A549 (cell line): ENCODE measurements around the gene PSMB5. TPM values are rescaled to one million over a fixed set of nuclear protein-coding genes. Genes with fewer than 3 reads are reported as not detected.

Source experiments
- ATAC-seq, 2 experiments: fragments of 200-7000 bp in 1 of 2; fragments of >200 bp in 1 of 2; cut with Nextera tagmentation in 1 of 2; cut with Tn5 transposase in 1 of 2; 3 replicates each; pipeline versions ENCODE4 v1.8.0 to v1.9.1; 2018 to 2020; ENCODE audit warnings: mild to moderate bottlenecking in 1 of 2, moderate library complexity in 1 of 2
- CTCF ChIA-PET: fragments of 300-600 bp; sonication (Branson Sonifier 250); formaldehyde crosslinking; extraction: SDS; loops from one replicate; lab custom pipeline; 2021; ENCODE audit warnings: antibody characterized with exemption, inconsistent platforms; lab: Yijun Ruan, JAX
- POLR2A ChIA-PET: fragments of 350-600 bp; formaldehyde crosslinking; extraction: SDS; loops from one replicate; lab custom pipeline; 2021; ENCODE audit warnings: antibody characterized with exemption, inconsistent platforms; lab: Yijun Ruan, JAX
- DNase-seq, 2 experiments: peaks; one replicate each; pipeline versions ENCODE4 v3.0.0 to v3.0.0-alpha.2; 2011 to 2016; ENCODE audit warnings: low read depth in 1 of 2, low spot score in 1 of 2
- FAIRE-seq: peaks from 2 replicates; lab custom pipeline; 2011; peaks lifted over from hg19 to GRCh38; lab: Jason Lieb, UNC
- H3K27ac ChIP-seq, 2 experiments: fragments of >200 bp; sonication (Bioruptor Twin); formaldehyde crosslinking; 3 replicates each; pipeline ENCODE4 v1.5.1; 2016 to 2017
- H3K4me1 ChIP-seq: fragments of >200 bp; sonication (Bioruptor Twin); formaldehyde crosslinking; 3 replicates; pipeline ENCODE4 v1.6.1; 2016
- H3K4me2 ChIP-seq: fragments of >200 bp; sonication (Bioruptor Twin); formaldehyde crosslinking; 3 replicates; pipeline ENCODE4 v1.6.1; 2016
- H3K4me3 ChIP-seq: fragments of >200 bp; sonication (Bioruptor Twin); formaldehyde crosslinking; 3 replicates; pipeline ENCODE4 v1.5.1; 2016
- H3K9me3 ChIP-seq: fragments of >200 bp; sonication (Bioruptor Twin); formaldehyde crosslinking; 3 replicates; pipeline ENCODE4 v1.6.1; 2016
- BCL3 ChIP-seq: fragments of >200 bp; sonication (Bioruptor Twin); formaldehyde crosslinking; IDR thresholded peaks from 3 replicates; pipeline ENCODE4 v1.6.1; 2016
- CBX8 ChIP-seq: fragments of 200-600 bp; sonication (generic); IDR thresholded peaks from 2 replicates; pipeline ENCODE4 v1.6.1; 2016
- CHD4 ChIP-seq: fragments of 200-600 bp; sonication (generic); IDR thresholded peaks from 2 replicates; pipeline ENCODE4 v1.6.1; 2016; ENCODE audit warnings: antibody characterized with exemption, mild to moderate bottlenecking, borderline replicate concordance
- EP300 ChIP-seq, 2 experiments: fragments of >200 bp; sonication (Bioruptor Twin); formaldehyde crosslinking; IDR thresholded peaks; 2 replicates in 1 of 2; 3 replicates in 1 of 2; pipeline ENCODE4 v1.6.1; 2016 to 2017
- ESRRA ChIP-seq: fragments of 150-350 bp; IDR thresholded peaks from 2 replicates; pipeline ENCODE4 v1.6.1; 2014; ENCODE audit warnings: mild to moderate bottlenecking, low read length, borderline replicate concordance
- FOSB ChIP-seq: fragments of 250-450 bp; sonication (Bioruptor Pico); IDR thresholded peaks from 2 replicates; pipeline ENCODE4 v1.5.0; 2020; ENCODE audit warnings: mild to moderate bottlenecking, moderate library complexity
- FOSL2 ChIP-seq, 2 experiments: fragments of 450-650 bp in 1 of 2; fragments of >200 bp in 1 of 2; sonication (Bioruptor Twin) in 1 of 2; formaldehyde crosslinking; IDR thresholded peaks; 2 replicates each; pipeline versions ENCODE4 v1.5.0 to v1.6.1; 2016 to 2020; ENCODE audit warnings: mild to moderate bottlenecking in 1 of 2, moderate library complexity in 1 of 2
- HOXA7 ChIP-seq: fragments of 250-450 bp; sonication (Bioruptor Pico); IDR thresholded peaks from 2 replicates; pipeline ENCODE4 v1.5.0; 2020; ENCODE audit warnings: mild to moderate bottlenecking, moderate library complexity
- JUN ChIP-seq, 2 experiments: fragments of >200 bp; sonication (Bioruptor Twin); formaldehyde crosslinking; IDR thresholded peaks; 2 replicates in 1 of 2; 3 replicates in 1 of 2; pipeline ENCODE4 v1.6.1; 2016 to 2017
- KDM1A ChIP-seq: fragments of 200-600 bp; sonication (generic); IDR thresholded peaks from 2 replicates; pipeline ENCODE4 v1.6.1; 2016; ENCODE audit warnings: low read depth, mild to moderate bottlenecking
- MAX ChIP-seq: IDR thresholded peaks from 2 replicates; pipeline ENCODE4 v1.6.1; 2012
- MAZ ChIP-seq: fragments of 150-350 bp; IDR thresholded peaks from 2 replicates; pipeline ENCODE4 v1.6.1; 2014; ENCODE audit warnings: antibody characterized with exemption, low read depth, low read length, borderline replicate concordance
- PHF8 ChIP-seq: fragments of 200-600 bp; sonication (generic); IDR thresholded peaks from 2 replicates; pipeline ENCODE4 v1.6.1; 2016; ENCODE audit warnings: low read depth, mild to moderate bottlenecking, antibody characterized with exemption, moderate library complexity, borderline replicate concordance
- RAD21 ChIP-seq, 2 experiments: fragments of >200 bp in 1 of 2; sonication (Bioruptor Twin) in 1 of 2; formaldehyde crosslinking in 1 of 2; IDR thresholded peaks in 1 of 2; conservative IDR thresholded peaks in 1 of 2; 2 replicates in 1 of 2; 3 replicates in 1 of 2; pipeline ENCODE4 v1.6.1; 2012 to 2018; ENCODE audit warnings: inconsistent platforms in 1 of 2
- RARB ChIP-seq: fragments of 250-450 bp; sonication (Bioruptor Pico); IDR thresholded peaks from 2 replicates; pipeline ENCODE4 v1.8.0; 2021; ENCODE audit warnings: mild to moderate bottlenecking, moderate library complexity
- REST ChIP-seq: fragments of 200-600 bp; sonication (generic); IDR thresholded peaks from 2 replicates; pipeline ENCODE4 v1.6.1; 2016; ENCODE audit warnings: antibody characterized with exemption, mild to moderate bottlenecking, moderate library complexity
- RFX5 ChIP-seq: fragments of 450-650 bp; IDR thresholded peaks from 2 replicates; pipeline ENCODE4 v1.7.1; 2014; ENCODE audit warnings: antibody characterized with exemption, mild to moderate bottlenecking, moderate library complexity
- SMC3 ChIP-seq: fragments of >200 bp; sonication (Bioruptor Twin); formaldehyde crosslinking; IDR thresholded peaks from 3 replicates; pipeline ENCODE4 v1.6.1; 2018; ENCODE audit warnings: inconsistent platforms
- TP53 ChIP-seq: fragments of 250-450 bp; sonication (Bioruptor Pico); IDR thresholded peaks from 2 replicates; pipeline ENCODE4 v1.5.0; 2021; ENCODE audit warnings: mild to moderate bottlenecking, moderate library complexity
- WGBS: methylation state at CpG from one replicate; pipeline ENCODE4 v1.1.6; 2017; ENCODE audit errors: missing lambda C conversion rate; 5-methylcytosine and 5-hydroxymethylcytosine counted together
- polyA plus RNA-seq, 4 experiments: library from polyadenylated mRNA; depleted of rRNA in 3 of 4; stranded (reverse); fragments of >200 nt; fragmentation: RNase III in 1 of 4; extraction: RNeasy Plus Mini Kit Qiagen cat#74134 plus additional on column Dnase treatment in 1 of 4; gene quantifications; 2 replicates in 3 of 4; 3 replicates in 1 of 4; pipeline ENCODE4 v1.2.3, GENCODE V29; 2011 to 2017
- TF ChIP-seq, protein P1 (sequence below): IDR thresholded peaks from 2 replicates; pipeline ENCODE4 v1.6.1; 2012; ENCODE audit warnings: low read depth, borderline replicate concordance
- TF ChIP-seq, protein P2 (sequence below): fragments of >200 bp; sonication (Bioruptor Twin); formaldehyde crosslinking; IDR thresholded peaks from 3 replicates; pipeline ENCODE4 v1.5.1; 2016
- TF ChIP-seq, protein P3 (sequence below): fragments of 250-450 bp; sonication (Bioruptor Pico); IDR thresholded peaks from 2 replicates; pipeline ENCODE4 v1.5.0; 2020; ENCODE audit warnings: low read depth, mild to moderate bottlenecking, moderate library complexity

PSMB5 gene
- polyA plus RNA-seq, 2 of the 4 experiments (the other 2 are of a cell fraction), result 283 to 365 TPM

GRCh38 chr14:23053426-23053825 is 18.7 kb upstream of the PSMB5 start:
- ATAC-seq, result no peak
- POLR2A ChIA-PET, result interaction anchor here (0.5 kb wide), 1 partner anchor 138 kb away, joined by 3 read pairs; no protein-coding TSS in a partner anchor
- no peak overlapping the region for H3K4me3 ChIP-seq

GRCh38 chr14:23052671-23053070 is 18.0 kb upstream of the PSMB5 start:
- no peak overlapping the region for H3K4me2 ChIP-seq
- no peak for FAIRE-seq
- H3K4me3 ChIP-seq, result no peak overlapping the region
- no peaks in the 10 kb centered on the region for H3K9me3 ChIP-seq
- ATAC-seq, result no peak
- ChIA-PET CTCF (interaction anchor here (0.9 to 33.8 kb wide), 5 partner anchors 9 to 64 kb away, joined by 5 to 1206 read pairs (median 9); partner anchors contain the start of gene AJUBA), POLR2A (no interaction called here)
- peaks cover 15% of the 10 kb centered on the region for H3K4me1 ChIP-seq
- no peak for DNase-seq
- 64% methylated on average over 3 of the region's 3 CpGs for WGBS
- TF ChIP-seq ESRRA, result no peak
- no peak for TF ChIP-seq RARB (CRISPR knock-in tag)
- TF ChIP-seq, protein P1, sequence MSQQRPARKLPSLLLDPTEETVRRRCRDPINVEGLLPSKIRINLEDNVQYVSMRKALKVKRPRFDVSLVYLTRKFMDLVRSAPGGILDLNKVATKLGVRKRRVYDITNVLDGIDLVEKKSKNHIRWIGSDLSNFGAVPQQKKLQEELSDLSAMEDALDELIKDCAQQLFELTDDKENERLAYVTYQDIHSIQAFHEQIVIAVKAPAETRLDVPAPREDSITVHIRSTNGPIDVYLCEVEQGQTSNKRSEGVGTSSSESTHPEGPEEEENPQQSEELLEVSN, result no peak
- TF ChIP-seq, protein P2, sequence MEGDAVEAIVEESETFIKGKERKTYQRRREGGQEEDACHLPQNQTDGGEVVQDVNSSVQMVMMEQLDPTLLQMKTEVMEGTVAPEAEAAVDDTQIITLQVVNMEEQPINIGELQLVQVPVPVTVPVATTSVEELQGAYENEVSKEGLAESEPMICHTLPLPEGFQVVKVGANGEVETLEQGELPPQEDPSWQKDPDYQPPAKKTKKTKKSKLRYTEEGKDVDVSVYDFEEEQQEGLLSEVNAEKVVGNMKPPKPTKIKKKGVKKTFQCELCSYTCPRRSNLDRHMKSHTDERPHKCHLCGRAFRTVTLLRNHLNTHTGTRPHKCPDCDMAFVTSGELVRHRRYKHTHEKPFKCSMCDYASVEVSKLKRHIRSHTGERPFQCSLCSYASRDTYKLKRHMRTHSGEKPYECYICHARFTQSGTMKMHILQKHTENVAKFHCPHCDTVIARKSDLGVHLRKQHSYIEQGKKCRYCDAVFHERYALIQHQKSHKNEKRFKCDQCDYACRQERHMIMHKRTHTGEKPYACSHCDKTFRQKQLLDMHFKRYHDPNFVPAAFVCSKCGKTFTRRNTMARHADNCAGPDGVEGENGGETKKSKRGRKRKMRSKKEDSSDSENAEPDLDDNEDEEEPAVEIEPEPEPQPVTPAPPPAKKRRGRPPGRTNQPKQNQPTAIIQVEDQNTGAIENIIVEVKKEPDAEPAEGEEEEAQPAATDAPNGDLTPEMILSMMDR, result no peak
- no peak overlapping the region for H3K27ac ChIP-seq

More at GRCh38 chr14:23053426-23053825, 18.7 kb upstream of the PSMB5 start:
- no peak for DNase-seq
- FAIRE-seq, result no peak
- CTCF ChIA-PET, result interaction anchor here (0.8 to 33.8 kb wide), 6 partner anchors 10 to 65 kb away, joined by 3 to 1206 read pairs (median 4); partner anchors contain the start of gene AJUBA
- 91% methylated on average over 8 of the region's 10 CpGs for WGBS
- Histone ChIP-seq H3K27ac (no peak overlapping the region), H3K4me2 (no peak overlapping the region), H3K9me3 (no peaks in the 10 kb centered on the region), H3K4me1 (peaks cover 18% of the 10 kb centered on the region)
- TF ChIP-seq KDM1A (no peak), MAX (no peak), EP300 (IDR thresholded peaks at IDR 0.05) (no peak), RARB (CRISPR knock-in tag) (no peak)

DNA sequence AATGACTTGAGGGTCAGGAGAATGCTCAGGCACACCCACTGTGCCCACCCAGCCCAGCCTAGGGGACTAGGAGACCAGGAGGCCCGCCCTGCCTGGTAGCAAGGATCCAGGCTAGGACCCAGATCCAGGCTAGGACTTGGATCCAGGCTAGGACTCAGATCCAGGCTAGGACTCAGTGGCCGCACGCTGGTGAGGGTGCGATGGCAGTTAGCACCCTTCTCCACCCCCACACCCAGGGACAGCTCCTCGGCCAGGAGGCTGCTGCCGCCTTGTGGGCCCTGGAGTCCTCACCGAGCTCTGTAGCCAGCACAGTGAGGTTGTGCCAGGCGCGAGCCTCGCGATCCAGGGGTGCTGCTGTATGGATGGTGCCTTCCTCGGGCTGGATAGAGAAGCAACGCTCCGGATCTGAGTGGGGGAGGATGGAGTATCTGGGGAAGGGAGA is 17.5 kb upstream of the PSMB5 start:
- Histone ChIP-seq H3K9me3 (no peaks in the 10 kb centered on the region), H3K4me3 (no peak overlapping the region), H3K4me1 (peaks cover 15% of the 10 kb centered on the region), H3K4me2 (no peak overlapping the region), H3K27ac (no peak overlapping the region)
- FAIRE-seq, result no peak
- CTCF ChIA-PET, result interaction anchor here (0.9 to 33.8 kb wide), 6 partner anchors 9 to 122 kb away, joined by 3 to 1206 read pairs (median 8); partner anchors contain the start of gene AJUBA
- DNase-seq, result peak in 1 of 2 experiments; percentile 48
- peak in 1 of 2 experiments; percentile 39; a peak in 3 of 6 replicates for ATAC-seq
- POLR2A ChIA-PET, result no interaction called here
- TF ChIP-seq HOXA7 (CRISPR knock-in tag), result no peak
- TF ChIP-seq REST, result no peak
- TF ChIP-seq CHD4, result no peak
- no peak for TF ChIP-seq JUN (IDR thresholded peaks at IDR 0.05)
- no peak for TF ChIP-seq CBX8
- TF ChIP-seq, protein P3, sequence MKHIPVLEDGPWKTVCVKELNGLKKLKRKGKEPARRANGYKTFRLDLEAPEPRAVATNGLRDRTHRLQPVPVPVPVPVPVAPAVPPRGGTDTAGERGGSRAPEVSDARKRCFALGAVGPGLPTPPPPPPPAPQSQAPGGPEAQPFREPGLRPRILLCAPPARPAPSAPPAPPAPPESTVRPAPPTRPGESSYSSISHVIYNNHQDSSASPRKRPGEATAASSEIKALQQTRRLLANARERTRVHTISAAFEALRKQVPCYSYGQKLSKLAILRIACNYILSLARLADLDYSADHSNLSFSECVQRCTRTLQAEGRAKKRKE, result no peak
- no peak for TF ChIP-seq PHF8
- no peak for TF ChIP-seq MAZ
- no peak for TF ChIP-seq RFX5
- TF ChIP-seq RAD21 (conservative IDR thresholded peaks at IDR 0.05 in 1 of 2, IDR thresholded peaks at IDR 0.05 in 1 of 2), result peak in 1 of 2 experiments; percentile 56; a peak in 3 of 5 replicates
- no peak for TF ChIP-seq FOSB (CRISPR knock-in tag)
- 0 out of 3 replicates have a peak, but pooled peaks have one; percentile 26 for TF ChIP-seq SMC3
- TF ChIP-seq FOSL2 (IDR thresholded peaks at IDR 0.05), result no peak
- no peak for TF ChIP-seq FOSL2 (CRISPR knock-in tag; IDR thresholded peaks at IDR 0.05)
- TF ChIP-seq BCL3, result no peak
- no peak for TF ChIP-seq TP53 (CRISPR knock-in tag)
- TF ChIP-seq, protein P1, result no peak
- 79% methylated on average over 8 of the region's 14 CpGs for WGBS
